GM13976 (cell line): ENCODE measurements around the gene CXorf51A.
"Not testable (repeated sequence)": the region's sequence is repeated elsewhere in the genome, so short reads cannot be mapped to it uniquely, and the experiment has no call there.

Source experiments
- DNase-seq: peaks from one replicate; pipeline ENCODE4 v3.0.0; 2012; ENCODE audit warnings: low spot score
- in situ Hi-C: fragments of 300-500 bp; cut with MboI; formaldehyde crosslinking; loops from one replicate; pipeline ENCODE4 v1.12.0; 2022; ENCODE audit warnings: low sequenced_read_pairs, mixed read lengths, inconsistent platforms; ENCODE audit not compliant: unreplicated experiment
- TF ChIP-seq, protein P1 (sequence below): IDR thresholded peaks from 2 replicates; pipeline ENCODE4 v1.5.1; 2012; ENCODE audit warnings: borderline replicate concordance, mild to moderate bottlenecking; ENCODE audit not compliant: insufficient read depth; ENCODE audit errors: extremely low read depth, missing control alignments, control extremely low read depth

The CXorf51A gene

DNA sequence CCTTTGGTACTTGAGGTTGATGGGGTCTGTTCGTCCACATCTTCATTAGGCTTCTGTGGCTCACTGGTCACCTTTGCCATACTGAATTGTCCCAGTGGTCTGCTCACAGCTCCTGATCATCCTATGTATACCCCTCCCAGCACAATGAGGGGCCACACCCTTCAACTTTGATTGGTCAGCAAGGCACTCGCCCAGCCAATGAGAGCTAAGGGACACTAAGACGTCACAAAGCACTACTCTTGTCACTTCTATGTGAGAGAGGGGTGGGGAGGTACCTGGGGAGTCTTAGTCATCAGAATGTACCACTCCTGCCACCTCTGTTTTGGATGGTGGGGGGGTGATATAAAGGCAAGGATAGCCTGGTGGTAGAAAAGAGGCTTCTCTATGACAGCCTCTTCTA lies at the start of gene CXorf51A:
CXorf51A (minus strand) TSS at position 101 of the 400 bp plus-strand sequence; CDS start at position 80, 21 bp downstream.
- DNase-seq, in situ Hi-C loops: not testable (repeated sequence)

DNA sequence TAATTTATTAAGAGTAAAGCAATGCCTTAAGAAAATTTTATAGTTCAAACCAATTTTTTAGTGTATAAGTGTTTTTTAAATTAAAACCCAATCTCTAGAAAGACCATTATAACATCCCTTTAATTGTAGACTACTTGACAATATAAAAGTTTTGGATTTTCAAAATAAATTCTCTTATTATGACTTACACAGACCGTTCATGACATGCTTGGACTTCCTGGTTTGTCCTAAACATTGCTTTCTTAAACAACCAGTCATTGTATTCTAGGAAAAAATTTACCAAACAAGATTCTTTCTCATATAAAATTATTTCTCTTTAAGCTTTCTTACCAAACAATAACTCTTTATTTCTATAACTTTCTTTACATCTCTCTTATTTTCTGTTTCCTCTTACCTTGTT lies 49.0 kb upstream of the CXorf51A start:
- in situ Hi-C loops, result no loop called here
- DNase-seq, result no peak
- TF ChIP-seq, protein P1, sequence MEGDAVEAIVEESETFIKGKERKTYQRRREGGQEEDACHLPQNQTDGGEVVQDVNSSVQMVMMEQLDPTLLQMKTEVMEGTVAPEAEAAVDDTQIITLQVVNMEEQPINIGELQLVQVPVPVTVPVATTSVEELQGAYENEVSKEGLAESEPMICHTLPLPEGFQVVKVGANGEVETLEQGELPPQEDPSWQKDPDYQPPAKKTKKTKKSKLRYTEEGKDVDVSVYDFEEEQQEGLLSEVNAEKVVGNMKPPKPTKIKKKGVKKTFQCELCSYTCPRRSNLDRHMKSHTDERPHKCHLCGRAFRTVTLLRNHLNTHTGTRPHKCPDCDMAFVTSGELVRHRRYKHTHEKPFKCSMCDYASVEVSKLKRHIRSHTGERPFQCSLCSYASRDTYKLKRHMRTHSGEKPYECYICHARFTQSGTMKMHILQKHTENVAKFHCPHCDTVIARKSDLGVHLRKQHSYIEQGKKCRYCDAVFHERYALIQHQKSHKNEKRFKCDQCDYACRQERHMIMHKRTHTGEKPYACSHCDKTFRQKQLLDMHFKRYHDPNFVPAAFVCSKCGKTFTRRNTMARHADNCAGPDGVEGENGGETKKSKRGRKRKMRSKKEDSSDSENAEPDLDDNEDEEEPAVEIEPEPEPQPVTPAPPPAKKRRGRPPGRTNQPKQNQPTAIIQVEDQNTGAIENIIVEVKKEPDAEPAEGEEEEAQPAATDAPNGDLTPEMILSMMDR, result no peak

DNA sequence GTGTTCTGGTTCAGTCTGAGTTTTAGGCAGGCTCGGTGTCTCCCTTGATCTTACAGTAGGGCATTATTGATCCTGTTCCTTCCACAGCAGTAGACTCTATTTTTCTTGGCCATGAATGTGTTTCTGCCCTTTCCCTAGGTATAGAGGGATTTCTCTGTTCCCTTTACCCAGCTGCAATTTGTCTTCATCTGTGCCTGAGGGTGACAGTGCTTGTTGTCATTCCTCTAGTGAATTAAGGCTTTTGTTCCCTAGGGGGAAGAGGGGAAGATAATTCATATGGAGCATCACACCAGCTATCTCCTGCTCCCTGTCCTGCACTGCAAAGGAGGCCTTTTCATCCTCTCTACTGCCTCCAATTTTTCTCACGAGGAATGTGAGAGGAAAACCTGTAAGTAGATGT lies 39.7 kb upstream of the CXorf51A start:
- TF ChIP-seq, protein P1, result no peak
- DNase-seq, result no peak
- in situ Hi-C loops, result no loop called here

DNA sequence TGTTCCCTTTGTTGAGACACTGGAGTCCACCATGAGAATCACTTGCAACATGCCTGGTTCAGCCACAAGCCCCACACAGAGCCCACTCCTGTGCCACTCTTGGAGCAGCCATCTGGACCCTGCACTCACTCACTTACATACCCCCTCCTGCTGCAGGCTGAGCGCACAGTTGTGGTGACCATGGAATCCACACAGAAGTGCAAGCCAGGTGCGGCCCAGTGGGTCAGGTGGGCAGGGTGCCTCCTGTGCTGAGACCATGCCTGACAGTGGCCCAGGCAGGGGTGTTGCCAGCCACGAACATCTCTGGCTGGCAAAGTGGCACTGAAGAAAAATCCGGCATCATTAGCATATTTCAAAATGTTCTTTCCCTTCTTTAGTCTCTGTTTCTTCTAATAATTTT lies 17.4 kb upstream of the CXorf51A start:
- in situ Hi-C loops, result no loop called here
- TF ChIP-seq, protein P1, result no peak
- DNase-seq, result no peak

DNA sequence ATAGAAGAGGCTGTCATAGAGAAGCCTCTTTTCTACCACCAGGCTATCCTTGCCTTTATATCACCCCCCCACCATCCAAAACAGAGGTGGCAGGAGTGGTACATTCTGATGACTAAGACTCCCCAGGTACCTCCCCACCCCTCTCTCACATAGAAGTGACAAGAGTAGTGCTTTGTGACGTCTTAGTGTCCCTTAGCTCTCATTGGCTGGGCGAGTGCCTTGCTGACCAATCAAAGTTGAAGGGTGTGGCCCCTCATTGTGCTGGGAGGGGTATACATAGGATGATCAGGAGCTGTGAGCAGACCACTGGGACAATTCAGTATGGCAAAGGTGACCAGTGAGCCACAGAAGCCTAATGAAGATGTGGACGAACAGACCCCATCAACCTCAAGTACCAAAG lies 5.1 kb downstream of the CXorf51A start, which contains the start of gene CXorf51B:
CXorf51B (plus strand) TSS at position 301 of the 400 bp plus-strand sequence; CDS start at position 322, 21 bp downstream.
- DNase-seq, in situ Hi-C loops: not testable (repeated sequence)
